ENCODE results near the gene HLCS.

Gene HLCS

DNA sequence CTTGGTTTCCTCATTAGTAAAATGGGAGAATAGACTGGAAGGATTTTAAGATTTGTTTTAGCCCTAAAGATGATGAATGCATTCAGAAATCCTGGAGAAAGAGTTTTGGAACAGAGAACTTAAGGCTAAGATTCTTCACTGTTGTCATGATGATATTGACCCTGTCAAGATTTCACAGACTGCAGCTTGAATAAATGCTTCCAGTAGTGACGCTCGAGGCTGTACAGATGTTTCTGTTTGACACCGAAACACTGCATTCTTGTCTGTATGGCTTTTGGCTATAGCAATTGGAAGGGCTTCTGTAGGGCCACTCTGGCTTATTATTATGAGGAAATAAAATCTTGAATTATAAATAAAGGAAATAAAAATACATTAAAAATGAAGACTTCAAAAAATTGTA lies 241.8 kb downstream of the HLCS start:
- no peak for DNase-seq (ENCODE audit: low read depth in 3 of 3)

DNA sequence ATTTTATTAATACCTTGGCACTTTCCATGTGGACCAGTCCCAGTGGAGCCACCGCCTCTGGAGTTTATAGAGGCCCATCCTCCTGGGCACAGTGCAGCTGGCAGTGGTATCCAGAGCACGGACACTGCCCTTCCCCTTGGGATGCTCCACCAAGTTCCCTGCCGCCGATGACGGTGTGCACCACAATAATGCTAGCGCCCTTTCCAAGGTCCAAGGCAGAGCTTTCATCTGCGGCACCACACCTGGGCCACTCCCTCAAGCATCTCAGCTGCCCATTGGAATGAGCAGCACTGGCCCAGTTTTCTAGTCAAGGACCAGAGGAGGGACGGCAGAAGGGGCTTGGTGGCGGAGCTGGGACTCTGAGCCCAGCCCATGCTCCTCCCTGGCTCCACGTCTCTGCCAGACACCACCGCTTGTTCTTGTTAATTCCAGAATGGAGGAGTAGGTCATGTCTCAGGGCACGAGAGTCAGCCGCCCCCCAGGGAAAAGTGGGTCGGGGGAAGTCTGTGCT lies 243.0 kb downstream of the HLCS start:
- DNase-seq (ENCODE audit: low read depth in 3 of 3) = no peak

DNA sequence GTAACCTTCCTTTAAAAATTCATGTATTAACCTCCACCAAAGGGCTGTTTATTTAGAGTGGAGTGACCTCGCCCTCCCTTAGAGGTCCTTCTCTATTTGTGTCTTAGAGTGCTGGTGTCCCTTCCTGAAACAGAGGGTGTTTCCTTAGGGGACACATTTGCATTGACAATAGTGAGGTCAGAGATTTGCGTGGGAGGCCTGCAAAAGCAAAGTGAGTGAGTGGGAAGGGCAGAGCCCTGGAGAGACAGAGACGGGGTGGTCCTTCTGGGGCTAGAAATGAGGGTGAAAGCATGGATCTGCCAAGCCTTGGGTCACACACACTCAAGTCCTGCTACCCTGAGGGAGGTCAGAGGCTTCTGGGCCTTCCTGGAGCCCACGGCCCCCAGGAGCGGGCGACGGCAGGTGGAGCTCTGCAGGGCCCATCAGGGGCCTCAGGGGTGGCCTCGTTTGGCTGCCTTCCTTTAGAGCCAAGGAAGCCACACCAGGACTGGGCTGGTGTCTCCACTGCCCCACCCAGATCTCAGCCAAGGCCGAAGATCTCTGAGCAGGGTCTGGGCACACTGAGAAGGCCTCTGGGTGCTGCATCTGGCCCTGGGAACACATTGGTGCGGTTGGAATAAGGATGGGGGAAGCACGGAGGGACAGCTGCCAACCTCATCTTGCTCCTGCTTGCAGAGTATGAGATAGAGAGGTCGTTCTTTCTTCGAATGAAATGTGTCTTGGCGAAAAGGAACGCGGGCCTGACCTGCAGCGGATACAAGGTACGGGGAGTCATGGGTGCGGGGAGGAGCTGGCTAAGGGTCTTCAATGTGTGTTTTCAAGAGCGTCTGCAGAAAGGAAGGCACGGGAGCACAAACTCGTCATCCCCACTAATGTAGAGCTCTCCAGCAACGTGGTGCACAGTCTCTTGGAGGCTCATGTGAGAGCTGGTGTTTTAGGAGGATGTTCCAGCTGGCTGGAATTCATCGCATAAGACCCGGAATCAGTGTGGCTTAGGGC lies 243.8 kb downstream of the HLCS start:
- no peak for DNase-seq (ENCODE audit: low read depth in 3 of 3)

DNA sequence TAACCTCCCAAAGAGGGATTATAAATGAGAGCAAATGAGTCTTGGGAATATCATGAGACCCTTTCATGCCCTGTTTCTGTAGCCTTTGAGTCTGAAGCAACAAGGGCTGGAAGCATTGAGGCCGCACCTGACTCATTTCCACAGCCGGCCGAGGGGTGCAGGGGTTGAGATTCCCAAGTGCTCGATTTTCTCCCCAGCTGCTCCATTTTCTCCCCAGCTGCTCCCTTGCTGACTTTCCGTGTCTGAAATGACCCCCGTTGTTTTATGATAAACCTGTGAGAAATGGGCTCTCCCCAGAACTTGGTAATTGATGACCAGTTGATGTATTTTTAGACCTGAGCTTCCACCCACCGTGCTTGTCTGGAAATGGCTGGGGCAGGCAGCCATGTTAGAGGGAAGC lies 244.7 kb downstream of the HLCS start:
- no peak for DNase-seq (ENCODE audit: low read depth in 3 of 3)

DNA sequence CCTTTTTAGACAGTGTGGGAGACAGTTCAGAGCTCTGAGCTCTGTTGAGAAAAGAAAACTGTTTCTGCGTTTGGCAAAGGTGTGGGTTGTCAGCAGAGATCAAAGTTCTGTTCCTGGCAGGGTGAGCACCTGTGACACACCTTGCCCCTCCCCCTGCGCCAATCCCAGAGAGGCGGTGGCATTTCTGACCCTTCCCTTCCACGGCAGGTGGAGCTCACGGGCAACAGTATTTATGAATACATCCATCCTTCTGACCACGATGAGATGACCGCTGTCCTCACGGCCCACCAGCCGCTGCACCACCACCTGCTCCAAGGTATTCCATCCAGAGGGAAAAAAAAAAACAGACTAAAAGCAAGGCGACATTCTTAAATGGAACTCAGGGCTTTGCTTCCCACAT lies 246.9 kb downstream of the HLCS start:
- no peak for DNase-seq (ENCODE audit: low read depth in 3 of 3)

DNA sequence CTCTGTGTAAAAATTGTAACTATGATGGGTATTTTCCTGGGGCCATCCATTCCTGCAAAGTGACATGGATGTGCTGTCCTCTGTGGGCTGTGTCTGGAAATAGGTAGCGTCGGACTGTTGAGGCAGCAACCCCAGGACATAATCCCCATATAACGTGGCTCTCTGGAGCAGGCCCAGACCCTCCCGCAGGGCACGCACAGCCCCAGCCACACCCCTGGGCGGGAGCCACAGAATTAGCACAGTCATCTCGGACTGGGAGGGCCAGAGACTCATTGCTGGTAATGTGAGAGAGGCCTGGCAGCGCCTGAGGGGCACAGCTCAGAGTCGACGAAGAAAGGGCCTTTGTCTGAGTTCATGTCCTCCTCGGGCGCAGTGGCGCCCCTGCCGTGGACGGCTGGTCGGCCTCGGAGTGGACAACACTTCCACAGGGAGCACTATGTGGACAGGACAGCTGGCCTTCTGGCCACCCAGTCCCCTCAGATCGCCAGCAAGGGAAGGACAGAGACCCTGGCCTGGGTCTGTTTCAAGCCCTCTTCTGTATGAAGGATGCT lies 247.4 kb downstream of the HLCS start:
- no peak for DNase-seq (ENCODE audit: low read depth in 3 of 3)

DNA sequence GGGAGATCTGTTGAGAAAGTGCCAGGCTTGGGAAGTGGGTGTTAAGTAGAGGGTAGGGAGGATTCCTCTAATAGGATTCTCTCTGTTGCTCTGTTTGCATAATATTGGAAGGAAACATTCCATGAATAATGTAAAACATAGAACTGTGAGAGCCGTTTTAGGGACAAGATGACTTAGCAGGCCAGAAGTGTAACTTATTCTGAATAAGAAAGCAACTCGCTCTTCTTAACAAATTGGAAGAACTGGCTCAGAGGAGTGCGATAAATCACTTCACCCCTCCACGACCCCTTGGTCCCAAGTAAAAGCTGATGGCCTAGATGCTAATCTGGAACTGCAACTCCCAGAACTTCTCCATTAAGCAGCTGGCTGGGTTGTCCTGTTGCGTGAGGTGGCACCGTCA lies 248.5 kb downstream of the HLCS start:
- DNase-seq (ENCODE audit: low read depth in 3 of 3) = no peak

DNA sequence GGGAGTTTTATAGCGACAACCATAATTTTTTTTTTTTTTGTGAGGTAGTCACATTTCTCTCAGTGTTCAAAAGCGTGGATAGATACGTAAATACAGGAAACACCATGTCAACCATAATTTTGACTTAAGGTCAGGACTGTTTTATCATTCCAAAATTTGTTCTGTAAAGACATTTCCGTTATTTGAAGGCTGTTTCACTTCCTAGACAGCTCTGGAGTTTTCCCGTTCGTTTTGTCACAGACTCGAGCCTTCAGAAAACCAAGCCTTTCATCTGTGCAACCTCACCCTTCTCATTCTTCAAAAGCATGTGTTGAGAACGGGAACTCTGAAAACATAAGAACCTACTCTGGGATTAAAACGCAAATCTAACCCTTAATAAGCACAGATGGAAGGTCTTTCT lies 249.6 kb downstream of the HLCS start:
- DNase-seq (ENCODE audit: low read depth in 3 of 3) = no peak

DNA sequence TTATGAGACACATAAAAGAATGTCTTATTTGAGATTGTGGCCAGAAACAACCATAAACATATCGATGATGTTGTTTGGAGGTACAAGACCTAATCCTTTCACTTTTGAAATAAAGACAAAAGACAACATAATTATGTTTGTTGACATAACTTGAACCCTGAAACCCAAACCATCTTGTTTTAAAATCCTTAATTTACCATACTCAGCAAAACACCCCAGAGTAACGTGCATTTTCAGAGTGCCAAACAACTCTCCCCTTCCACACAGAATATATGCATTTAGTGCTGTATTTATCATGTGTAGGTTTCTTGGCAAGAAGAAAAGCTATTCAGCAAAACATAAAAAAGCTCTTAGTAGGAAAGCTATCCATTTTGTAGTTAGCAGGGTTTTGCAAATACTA lies 250.1 kb downstream of the HLCS start:
- DNase-seq (ENCODE audit: low read depth in 3 of 3) = no peak

DNA sequence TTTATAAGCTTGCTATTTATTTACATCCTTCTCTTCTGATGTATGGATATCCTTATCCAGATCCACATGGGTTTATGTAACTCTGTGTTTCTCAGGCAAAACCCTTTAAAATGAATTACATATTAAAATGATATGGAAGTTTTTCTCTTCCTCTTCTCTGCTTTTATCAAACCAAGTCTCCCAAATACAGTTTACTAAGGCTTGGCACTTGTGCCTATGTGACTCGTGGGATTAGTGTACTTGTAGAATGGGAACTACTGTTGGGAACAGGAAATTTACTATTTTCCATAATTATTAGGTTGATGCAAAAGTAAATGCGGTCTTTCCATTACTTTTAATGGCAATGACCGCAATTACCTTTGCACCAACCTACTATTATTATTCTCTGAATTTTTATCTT lies 252.7 kb downstream of the HLCS start:
- DNase-seq (ENCODE audit: low read depth in 3 of 3) = no peak

DNA sequence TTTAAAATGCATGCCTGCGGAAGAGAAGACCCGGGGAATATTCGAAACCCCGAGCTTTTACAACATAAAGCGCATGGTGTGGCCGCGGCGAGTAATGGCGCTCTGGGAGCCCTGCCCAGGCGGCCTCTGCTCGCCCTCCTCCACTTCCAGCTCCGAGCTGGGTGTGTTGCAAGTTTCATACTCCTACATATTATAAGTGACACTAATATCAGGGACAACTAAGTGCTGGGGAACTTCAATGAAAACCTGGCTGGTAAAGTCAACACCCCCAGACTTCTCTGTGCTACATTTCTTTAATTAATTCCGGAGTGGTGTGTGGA lies 255.8 kb downstream of the HLCS start:
- no peak for DNase-seq (ENCODE audit: low read depth in 3 of 3)

DNA sequence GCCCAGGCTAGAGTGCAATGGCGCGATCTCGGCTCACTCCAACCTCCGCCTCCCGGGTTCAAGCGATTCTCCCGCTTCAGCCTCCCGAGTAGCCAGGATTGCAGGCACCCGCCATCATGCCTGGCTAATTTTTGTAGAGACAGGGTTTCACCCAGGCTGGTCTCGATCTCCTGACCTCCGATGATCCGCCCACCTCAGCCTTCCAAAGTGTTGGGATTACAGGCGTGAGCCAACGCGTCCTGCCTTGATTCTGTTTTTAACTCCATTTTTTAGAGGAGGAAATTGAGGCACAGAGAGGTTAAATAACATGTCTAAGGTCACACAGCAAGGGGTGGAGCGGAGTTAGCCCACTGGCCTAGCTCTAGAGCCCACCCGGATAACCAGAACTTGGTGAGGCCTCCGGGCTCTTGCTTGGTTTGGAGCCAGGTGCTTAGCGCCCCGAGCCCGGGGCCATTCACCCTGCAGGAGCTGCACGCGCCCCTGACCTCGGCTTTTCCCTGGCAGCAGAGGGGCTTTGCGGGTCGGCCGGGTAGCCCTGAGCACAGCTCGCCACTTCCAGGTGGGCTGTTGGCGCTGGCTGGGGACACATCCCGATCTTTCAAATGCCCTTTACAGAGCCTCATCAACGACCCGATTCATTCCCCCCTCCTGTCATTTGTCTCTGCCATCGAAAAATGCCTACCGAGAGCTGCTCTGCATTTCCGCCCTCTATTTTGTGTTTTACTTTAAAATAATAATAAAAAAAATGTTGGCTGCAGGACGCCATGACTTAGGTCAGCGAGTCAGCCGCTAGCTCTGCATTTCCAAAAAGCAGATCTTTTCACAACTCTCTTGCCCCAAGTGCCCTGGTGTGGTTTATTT lies 256.4 kb downstream of the HLCS start:
- DNase-seq (ENCODE audit: low read depth in 3 of 3) = no peak

DNA sequence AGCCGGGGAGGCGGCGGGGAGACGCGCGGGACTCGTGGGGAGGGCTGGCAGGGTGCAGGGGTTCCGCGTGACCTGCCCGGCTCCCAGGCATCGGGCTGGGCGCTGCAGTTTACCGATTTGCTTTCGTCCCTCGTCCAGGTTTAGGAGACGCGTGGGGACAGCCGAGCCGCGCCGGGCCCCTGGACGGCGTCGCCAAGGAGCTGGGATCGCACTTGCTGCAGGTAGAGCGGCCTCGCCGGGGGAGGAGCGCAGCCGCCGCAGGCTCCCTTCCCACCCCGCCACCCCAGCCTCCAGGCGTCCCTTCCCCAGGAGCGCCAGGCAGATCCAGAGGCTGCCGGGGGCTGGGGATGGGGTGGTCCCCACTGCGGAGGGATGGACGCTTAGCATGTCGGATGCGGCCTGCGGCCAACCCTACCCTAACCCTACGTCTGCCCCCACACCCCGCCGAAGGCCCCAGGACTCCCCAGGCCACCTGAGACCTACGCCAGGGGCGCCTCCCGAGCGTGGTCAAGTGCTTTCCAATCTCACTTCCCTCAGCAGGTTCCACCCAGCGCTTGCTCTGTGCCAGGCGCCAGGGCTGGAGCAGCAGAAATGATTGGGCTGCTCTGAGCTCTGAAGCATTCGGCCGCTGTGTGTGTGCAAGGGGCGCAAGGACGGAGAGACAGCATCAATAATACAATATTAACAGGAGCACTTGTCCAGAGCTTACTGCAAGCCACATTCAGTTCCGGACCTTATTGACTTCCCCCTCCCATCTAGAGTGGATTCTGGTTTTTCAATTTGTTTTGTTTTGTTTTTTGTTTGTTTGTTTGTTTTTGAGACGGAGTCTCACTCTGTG lies 257.2 kb downstream of the HLCS start:
- DNase-seq (ENCODE audit: low read depth in 3 of 3) = no peak

DNA sequence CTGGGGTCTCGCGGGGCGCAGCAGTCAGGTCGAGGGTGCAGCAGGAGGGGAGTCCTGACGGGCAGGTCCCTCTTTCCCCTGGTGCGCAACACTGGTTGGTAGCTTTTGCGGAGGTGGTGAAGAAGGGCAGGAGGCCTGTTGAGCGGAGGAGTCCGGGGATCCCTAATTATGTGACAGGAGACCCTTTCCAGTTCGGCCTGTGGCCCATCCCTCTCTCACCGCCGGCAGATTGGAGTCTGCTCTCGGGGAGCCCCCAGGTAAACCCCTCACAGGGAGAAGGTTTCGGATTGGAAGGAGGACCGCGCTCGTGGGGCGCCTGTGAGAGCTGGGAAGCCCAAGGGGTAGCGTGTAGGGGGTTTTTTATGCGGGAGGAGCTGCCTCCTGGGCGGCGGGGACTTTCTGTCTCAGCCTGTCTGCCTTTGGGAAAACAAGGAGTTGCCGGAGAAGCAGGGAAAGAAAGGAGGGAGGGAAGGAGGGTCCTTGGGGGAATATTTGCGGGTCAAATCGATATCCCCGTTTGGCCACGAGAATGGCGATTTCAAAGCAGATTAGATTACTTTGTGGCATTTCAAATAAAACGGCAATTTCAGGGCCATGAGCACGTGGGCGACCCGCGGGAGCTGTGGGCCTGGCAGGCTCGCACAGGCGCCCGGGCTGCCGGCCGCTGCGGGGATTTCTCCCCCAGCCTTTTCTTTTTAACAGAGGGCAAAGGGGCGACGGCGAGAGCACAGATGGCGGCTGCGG lies 258.0 kb downstream of the HLCS start:
- DNase-seq (ENCODE audit: low read depth in 3 of 3) = no peak

DNA sequence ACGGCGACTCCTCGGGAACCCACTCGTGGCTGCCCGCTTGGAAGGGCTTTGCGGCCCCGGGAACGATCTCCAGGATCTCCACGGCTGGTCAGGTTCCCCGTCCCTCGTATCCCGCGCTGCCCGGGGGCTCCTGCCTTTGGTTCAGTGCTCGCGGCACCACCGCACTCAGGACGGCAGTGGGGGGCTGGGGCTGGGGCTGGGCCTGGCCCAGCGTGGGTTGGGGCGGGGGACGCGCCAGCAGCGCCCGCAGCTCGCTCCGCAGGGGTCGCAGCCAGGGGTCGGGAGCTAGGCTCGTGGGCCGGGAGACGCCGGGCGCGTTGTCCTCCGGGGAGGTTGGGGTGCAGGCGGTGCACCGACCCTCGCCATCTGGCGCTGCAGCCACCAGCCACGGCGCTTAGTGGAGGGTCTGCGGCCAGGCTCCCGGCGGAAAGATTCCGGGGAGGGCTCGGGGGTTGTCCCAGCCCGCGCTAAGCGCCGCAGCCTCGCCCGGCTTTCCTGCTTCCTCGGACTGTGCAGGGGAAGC lies 258.6 kb downstream of the HLCS start:
- no peak for DNase-seq (ENCODE audit: low read depth in 3 of 3)

DNA sequence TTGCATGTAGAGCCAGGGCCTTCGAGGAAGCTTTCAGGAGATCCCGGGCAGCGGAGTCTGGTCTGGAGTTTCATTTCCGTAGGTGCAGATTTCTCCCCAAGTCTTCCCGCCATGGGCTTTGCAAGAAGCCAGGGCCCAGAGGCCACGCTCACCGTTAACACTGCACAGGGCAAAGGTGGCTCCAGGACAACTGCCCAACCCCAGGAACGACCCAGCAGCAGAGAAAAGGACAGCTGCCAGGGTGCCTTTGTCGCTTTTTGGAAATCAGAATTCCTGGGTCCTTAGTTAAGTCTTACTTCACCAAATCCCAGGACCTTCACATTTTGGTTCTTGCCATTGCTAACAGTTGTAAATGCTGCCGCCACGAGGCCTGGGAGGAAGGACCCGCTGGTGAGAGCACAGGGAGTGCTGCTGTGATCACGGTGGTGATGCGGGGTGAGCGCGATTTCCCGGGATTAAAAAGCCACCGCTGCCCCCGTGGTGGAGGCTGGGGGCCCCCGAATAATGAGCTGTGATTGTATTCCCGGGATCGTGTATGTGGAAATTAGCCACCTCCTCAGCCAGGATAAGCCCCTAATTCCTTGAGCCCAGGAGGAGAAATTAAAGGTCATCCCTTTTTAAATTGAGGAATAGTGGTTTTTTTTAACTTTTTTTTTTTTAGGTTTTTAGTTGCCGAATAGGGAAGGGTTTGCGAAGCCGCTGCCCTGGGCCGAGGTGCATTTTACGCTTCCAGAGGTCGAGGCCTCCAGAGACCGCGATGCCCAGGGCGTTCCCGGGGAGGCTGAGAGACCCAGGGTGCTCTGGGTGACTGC lies 259.3 kb downstream of the HLCS start:
- DNase-seq (ENCODE audit: low read depth in 3 of 3) = no peak

DNA sequence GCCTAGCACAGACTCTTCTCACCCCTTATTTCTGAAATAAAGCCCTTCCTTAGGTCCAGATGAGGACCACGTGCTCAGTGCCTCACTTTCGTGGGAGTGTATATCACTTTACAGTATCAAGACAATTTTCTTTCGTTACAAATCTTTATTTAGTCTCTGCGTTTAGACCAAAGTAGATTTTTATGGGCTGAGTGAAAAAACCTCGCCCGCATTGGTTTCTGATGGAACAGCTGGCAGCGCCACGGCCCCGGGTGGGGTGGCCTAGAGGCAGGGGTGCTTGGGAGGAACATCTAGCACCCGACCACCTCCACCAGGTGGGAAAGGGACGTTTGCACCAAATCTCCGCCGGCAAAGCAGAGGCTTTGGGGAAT lies 260.0 kb downstream of the HLCS start:
- DNase-seq (ENCODE audit: low read depth in 3 of 3) = no peak

DNA sequence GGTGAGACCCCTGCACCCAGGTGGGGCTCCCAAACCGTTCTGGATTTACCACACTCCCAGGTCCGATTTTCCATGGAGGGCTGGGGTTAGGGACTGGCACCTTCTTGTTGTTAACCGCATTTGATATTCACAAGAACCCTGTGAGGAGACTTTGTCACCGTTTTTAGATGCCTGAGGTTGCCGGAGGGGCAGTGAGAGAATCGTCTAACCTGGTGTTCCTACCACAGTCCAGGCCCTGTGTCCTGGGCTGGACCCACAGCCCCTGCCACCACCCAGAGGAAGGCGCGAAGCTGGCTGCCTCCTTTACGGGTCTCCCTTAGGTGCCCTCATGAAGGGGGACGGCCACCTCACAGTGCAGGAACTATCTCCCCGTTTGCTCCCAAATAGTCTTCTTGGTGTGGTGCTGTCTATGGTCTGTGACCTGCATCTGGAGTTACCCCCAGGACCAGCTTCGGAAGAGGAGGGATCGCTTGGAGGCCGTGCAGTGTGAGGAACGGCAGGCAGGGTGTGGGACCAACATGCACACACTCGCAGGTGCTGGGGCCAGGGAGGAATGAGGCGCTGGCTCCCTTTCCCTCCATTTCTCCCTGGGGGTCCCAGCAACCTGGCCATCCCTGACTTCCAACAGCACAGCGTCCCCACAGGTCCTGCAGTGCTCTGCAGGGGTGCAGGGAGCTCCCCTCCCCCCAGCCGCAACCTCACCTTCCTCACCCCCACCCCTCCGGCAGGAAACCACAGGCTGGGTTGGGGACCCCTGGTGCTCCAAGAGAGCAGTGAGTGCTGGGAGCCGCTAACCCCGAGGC lies 260.6 kb downstream of the HLCS start:
- no peak for DNase-seq (ENCODE audit: low read depth in 3 of 3)
